HS-5 (cell line): Measurements from ENCODE around the gene OR5K2.

Experiments used
- DNase-seq: peaks from one replicate; pipeline ENCODE4 v3.0.0-alpha.2; 2012; ENCODE audit warnings: low read depth

The OR5K2 gene

DNA sequence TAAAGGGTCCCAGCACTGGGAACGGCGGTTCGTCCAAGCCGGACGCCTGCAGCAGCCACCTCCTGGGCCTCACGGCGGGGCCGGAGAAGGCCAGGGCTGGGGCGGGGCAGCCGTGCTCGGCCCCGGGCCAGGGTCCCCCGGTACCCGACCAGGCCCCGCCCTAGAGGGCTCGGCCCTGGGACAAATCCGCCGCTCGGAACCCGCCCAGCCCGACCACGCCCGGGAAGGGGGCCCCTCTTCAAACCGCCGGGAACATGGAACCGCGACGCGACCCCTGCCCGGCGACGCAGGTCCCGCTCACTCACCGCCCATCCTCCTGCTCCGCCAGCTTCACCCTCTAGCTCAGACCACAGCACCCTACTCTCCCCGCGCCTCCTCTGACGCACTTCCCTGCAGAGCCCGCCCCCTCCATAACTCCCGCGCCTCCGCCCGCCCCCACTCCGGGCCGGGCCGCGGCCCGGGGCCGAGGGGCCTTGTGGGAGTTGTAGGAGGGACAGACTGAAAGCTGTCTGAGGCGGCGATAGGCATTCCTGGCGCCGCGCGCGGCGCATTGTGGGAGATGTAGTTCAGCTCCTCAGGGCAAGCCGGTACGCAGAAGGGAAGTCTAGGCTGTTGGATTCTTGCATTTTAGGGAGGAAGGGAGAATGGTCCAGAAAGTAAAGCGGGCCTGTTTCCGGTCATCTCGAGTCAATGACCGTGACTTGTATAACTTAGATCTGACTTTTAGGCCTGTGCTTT, 25.2 kb downstream of the OR5K2 start, which contains the start of gene CLDND1:
Gene CLDND1 (minus strand): TSS at position 359 of the 738 bp plus-strand sequence. CDS start 1,478 bp downstream, outside the sequence.
- peak; percentile 87 for DNase-seq

DNA sequence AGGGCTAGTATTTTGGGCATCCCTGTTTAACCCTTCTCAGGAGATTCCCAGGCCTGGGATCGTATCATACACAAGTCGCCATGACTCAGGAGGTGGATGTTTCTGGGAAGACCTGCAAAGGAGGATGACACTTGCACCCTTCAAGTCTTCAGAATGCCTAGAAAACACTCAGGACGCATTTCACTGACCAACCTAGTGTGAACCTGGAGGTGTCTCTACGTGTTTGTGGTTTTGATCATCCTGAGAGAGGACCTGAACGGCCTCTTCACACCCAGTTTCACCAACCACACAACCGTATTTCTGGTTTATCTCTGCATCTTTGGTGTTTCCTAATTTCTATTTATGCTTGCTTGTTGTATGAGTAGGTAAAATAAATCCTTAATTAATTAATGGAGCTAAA, 28.0 kb downstream of the OR5K2 start:
- no peak for DNase-seq

DNA sequence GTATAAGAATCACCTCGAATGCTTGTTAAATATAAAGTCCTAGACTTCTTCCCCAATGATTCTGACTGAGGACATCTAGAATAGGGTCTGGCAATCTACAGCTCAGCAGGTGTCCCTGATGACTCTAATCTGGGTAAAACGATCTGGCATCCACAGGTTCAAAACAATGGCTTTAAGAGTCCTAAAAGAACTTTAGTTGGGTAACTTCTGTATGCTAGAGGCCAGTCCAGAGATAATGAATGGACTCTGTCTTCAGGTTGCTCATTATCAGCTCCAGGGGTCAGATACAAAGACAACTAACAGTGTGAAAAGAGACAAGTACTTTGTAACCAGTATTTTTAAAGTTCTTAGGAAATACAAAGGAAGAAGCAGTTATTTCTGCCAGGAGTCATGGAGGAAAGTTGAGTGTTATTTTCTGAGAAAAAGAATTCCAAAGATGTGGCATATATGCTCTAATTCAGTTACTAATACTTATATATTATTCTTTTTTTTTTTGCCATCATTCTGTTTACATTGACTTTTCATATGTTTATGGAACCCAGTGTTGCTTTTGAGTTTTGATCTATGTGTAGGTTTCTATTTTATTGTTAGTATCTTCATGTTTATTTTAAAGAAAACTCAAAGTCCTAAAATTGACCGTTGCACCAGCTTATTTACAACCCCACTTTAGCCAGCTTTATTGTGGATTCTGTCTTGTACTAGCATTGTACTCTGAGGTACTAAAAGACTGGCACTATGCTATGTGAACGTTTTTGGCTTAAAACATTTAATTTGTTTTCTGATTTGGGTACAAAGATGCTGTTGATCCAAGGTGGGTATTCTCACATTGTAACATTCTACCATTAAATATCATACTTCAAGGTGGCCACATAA, 31.2 kb downstream of the OR5K2 start:
- DNase-seq = no peak

DNA sequence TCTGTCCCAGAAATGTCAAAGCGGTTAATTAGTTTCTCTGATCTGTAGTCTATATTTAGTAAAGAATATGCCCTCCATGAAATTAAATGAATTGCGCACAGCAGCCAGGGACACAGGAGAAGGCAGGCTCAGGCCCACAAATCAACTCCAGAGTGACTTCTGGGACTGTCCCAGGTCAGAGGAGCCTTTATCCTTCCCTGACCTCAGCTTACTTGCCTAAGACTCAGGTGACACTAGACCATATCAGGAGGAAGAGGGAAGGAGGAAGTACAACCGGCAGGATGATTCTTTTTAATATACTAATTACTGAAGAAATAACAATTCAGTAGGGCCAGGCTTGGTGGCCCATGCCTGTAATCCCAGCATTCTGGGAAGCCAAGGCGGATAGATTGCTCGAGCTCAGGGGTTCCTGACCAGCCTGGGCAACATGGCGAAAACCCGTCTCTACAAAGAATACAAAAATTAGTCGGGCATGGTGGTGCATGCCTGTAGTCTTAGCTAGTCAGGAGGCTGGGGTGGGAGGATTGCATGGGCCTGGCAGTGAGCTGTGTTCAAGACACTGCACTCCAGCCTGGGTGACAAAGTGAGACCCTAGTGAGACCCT, 32.5 kb downstream of the OR5K2 start:
- DNase-seq = no peak

DNA sequence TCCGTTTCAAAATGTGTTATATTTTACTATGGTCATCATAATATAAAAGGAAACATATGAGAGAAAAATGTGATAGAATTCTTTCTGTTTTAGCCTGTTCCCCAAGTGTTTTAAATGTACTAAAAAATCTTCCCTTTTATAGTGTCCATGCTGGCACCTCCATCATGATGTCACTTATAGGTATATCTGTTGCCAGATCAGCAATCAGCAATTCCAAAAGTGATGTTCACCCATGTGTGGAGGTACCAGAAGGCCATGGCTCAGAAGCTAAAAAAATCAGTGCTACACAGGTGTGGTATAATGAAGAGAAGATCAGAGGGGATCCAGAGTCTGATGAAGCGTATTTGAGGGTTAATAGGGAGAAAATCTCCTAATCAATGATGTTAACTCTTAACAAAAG, 33.2 kb downstream of the OR5K2 start:
- no peak for DNase-seq

DNA sequence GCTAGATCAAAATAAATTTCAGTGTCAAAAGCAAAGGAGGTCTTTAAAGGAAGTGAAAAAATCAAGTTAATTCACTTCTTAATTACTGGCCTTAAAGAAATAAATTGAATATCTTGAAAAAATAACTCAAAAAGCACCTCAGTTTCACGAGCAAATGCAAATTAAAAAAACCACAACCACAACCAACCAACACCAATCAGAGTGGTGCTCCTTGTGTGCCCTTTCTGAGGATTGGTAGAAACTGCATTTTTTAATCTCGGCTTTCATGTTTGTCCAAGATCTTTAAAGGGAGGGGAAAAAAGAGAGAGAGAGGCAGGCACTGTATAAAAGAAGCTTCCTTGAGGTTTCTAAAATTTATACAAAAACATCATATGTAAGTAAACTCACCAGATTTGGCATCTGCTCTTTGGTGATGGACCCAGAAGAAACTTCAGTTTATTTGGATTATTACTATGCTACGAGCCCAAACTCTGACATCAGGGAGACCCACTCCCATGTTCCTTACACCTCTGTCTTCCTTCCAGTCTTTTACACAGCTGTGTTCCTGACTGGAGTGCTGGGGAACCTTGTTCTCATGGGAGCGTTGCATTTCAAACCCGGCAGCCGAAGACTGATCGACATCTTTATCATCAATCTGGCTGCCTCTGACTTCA, 34.3 kb downstream of the OR5K2 start, which contains the start of gene GPR15:
Gene GPR15 (plus strand): TSS at position 357 of the 653 bp plus-strand sequence. CDS start 56 bp downstream, at position 413.
- no peak for DNase-seq

DNA sequence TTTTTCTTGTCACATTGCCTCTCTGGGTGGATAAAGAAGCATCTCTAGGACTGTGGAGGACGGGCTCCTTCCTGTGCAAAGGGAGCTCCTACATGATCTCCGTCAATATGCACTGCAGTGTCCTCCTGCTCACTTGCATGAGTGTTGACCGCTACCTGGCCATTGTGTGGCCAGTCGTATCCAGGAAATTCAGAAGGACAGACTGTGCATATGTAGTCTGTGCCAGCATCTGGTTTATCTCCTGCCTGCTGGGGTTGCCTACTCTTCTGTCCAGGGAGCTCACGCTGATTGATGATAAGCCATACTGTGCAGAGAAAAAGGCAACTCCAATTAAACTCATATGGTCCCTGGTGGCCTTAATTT, 34.8 kb downstream of the OR5K2 start:
- DNase-seq = no peak

DNA sequence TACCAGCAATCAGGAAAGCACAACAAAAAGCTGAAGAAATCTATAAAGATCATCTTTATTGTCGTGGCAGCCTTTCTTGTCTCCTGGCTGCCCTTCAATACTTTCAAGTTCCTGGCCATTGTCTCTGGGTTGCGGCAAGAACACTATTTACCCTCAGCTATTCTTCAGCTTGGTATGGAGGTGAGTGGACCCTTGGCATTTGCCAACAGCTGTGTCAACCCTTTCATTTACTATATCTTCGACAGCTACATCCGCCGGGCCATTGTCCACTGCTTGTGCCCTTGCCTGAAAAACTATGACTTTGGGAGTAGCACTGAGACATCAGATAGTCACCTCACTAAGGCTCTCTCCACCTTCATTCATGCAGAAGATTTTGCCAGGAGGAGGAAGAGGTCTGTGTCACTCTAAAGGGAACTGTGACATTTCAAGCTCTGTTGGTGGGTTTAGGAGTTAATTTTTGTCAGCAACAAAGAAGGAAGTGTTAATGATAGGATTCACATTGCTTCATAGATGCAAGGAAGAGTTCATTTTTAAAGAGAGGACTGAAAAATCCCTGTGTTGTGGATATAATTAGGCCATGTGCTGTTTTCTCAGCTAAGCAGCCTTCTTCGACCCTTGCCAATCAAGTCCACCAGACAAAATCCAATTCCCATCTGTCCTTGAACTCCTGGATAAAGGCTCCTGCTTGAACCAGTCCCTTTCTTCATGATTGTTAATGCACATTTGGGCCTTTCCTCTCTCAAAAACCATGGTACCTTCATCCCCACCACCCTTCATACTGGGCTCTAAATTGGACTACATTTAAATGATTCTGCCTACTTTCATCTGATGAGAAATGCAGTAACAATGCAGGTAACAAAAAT, 35.5 kb downstream of the OR5K2 start:
- no peak for DNase-seq

DNA sequence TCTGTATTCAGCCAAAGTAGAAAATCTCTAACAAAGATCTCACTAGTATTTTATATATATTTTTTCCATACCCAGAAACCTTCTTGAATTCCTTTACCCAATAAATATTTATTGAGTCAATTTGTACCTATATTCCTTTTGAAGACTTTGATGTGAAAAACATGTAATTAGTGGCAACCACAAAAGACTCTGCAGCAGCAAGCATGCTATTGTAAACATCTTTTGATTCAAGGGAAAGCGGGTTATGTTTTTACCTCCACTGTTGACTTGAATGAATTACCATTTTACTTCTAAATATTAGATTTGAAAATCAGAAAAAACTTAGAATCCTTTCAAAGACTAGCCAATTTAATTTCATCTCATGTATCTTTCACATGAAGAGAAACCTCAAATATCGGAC, 36.7 kb downstream of the OR5K2 start:
- DNase-seq = no peak

DNA sequence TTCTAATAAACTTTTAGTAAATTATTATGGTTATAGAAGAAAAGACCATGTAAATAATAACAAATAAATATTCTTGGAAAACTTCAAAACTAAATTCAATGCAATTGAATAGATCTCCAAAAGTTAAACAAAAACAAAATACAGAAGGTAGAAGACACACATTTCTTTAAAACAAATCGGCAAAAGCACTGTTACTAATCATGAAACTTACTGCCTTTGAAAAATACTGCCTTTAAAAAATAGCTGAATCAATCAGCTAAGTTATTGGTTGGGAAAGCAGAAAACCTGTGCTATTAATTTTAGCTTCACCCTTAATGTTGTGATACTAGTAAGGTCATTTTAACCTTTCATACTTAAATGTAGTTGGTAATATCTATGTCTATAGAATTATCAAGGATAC, 37.3 kb downstream of the OR5K2 start:
- DNase-seq = no peak

DNA sequence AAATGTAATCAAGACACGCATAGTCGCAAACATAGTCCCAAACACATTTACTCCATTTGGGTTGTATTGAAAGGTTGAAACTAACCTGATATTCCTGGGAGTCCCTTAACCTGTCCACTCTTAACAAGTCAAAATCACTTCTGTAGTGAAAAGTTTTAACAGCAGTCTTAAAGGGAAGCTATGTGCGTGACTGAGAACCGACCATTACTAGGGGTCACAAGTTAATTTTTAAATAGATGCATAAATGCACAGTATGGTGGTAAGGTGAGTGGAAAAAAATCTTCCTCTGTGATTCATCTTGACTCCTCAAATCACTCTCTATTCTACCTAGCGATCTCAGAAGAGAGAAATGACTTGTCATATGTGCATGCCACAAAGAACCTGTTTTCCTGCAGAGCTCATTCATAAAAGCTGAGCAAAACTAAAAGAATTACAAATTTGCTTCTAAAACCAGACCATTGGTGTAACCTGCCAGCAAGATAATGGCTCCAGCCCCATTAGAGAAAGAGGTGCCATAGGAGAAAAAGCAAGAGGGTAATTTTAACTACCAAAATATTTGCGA, 39.1 kb downstream of the OR5K2 start:
- no peak for DNase-seq

DNA sequence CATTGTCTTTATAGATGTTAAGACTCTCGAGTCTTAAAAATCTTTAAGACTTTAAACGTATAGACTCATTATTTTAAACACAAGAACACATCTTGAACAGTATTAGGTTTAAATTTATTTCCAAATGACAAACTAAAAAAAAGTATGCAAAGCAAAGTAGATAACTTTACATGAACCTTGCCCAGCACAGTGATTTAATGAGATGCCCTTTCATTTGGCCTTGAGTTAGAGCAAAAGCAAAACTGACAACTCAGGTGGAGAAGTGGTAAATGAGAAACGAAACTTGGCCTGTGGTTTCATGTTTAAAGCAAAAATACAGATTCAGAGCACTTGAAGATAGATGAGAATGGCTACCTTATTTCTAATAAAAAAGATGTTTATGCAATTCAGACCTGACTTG, 42.9 kb downstream of the OR5K2 start:
- no peak for DNase-seq

DNA sequence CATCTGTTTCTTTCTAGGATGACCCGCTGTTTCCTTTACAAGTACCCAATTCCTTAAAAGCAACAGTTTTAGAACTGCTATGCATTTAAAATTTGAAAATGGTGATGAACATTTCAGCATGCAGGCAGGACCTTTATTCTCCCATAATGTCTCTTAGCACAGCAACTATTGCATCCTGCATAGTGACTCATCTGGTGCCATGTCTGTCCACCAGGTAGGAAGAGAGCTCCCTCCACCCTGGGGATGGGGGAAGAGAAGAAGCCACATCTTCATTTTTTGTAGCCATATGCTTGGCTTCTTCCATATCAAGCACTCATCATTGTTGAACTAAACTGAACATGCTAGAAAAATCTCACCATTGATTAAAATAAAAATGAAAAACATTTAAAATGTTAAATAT, 44.2 kb downstream of the OR5K2 start:
- no peak for DNase-seq

DNA sequence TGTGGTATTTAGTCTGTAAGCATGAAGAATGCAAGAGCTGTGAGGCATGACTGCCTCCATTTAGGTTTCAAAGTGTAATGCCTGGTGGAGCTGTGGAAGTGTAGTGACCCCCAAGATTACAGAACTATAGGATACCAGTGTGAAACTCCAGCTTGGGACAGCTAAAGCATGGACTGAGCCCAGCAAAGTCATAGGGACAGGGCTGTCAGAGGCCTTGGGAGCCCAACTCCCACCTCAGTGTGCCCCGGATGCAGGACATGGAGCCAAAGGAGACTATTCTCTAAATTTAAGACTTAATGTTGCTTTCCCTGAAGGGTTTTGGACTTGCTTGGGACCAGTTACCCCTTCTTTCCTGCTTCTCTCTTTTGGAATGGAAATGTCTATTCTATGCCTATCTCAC, 45.1 kb downstream of the OR5K2 start:
- no peak for DNase-seq

DNA sequence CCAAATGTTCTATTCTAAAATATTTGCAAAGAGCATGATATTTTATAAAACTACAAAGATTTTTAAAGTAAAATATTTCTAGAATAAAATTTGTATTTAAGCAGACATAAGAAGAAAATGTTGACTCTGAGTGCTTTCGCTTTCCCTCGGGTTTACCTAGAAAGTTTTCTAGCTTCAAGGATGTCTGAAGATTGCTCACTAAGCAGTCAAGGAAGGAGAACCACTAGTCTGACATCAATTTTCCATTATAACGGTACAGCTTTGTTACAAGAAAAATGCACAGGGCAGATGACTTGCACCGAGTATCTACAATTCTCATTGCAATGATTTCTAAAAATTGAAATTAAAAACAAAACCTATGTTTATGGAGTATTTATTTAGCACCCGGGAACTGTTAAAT, 48.5 kb downstream of the OR5K2 start:
- DNase-seq = no peak
